Mesothelial cell of epicardium (in vitro differentiated cells): ENCODE results near the gene IRAK1BP1. TPM values are rescaled to one million over a fixed set of nuclear protein-coding genes. Genes with fewer than 3 reads are reported as not detected.

Experiments
- total RNA-seq: library from RNA; stranded (reverse); gene quantifications from 3 replicates; pipeline ENCODE4 v1.2.1, GENCODE V29; 2021

Gene IRAK1BP1
- total RNA-seq, 1 donor from 2014 or later, result 7.8 TPM

Other genes starting within 250 kb of the IRAK1BP1 start
- gene PHIP, start 210.7 kb downstream of the IRAK1BP1 start, total RNA-seq, result 45.5 to 46.9 TPM (median 46.2 TPM) in 3 replicates